Uterus (tissue), 4 donors: ENCODE data around the gene MCRIP1. TPM values are rescaled to one million over a fixed set of nuclear protein-coding genes. Genes with fewer than 3 reads are reported as not detected.

ENCODE experiments used
- DNase-seq, 2 donors: peaks; one replicate each; pipeline ENCODE4 v3.0.0-alpha.2; 2019 to 2020
- H3K27ac ChIP-seq, 2 donors: fragments of 200-600 bp; sonication (generic); 1 replicate in 1 of 2; 2 replicates in 1 of 2; pipeline ENCODE4 v1.5.1; 2016 to 2018
- H3K27me3 ChIP-seq, 2 donors: fragments of 200-600 bp; sonication (generic); one replicate each; pipeline ENCODE4 v1.5.1; 2018 to 2019; ENCODE audit warnings: control low read depth in 1 of 2
- H3K36me3 ChIP-seq, 2 donors: fragments of 200-600 bp; sonication (generic); one replicate each; pipeline ENCODE4 v1.5.1; 2019; ENCODE audit warnings: control low read depth in 1 of 2
- H3K4me1 ChIP-seq, 2 donors: fragments of 200-600 bp; sonication (generic); one replicate each; pipeline ENCODE4 v1.5.1; 2018 to 2019; ENCODE audit warnings: control low read depth in 1 of 2
- H3K4me3 ChIP-seq, 2 donors: fragments of 200-600 bp; sonication (generic); 1 replicate in 1 of 2; 2 replicates in 1 of 2; pipeline ENCODE4 v1.5.1; 2018 to 2019; ENCODE audit warnings: mild to moderate bottlenecking in 1 of 2
- H3K9me3 ChIP-seq, 2 donors: fragments of 200-600 bp; sonication (generic); one replicate each; pipeline ENCODE4 v1.5.1; 2019; ENCODE audit warnings: control low read depth in 1 of 2
- POLR2A ChIP-seq, 2 donors: fragments of 450-650 bp; IDR thresholded peaks; one replicate each; pipeline ENCODE4 v1.6.1; 2016; ENCODE audit warnings: antibody characterized with exemption in 2 of 2, mild to moderate bottlenecking in 1 of 2, moderate library complexity in 1 of 2
- intact Hi-C: fragments of 100-400 bp; cut with DNase I; formaldehyde crosslinking; loops from one replicate; pipeline ENCODE4 v1.15.1; 2023; ENCODE audit warnings: low total_unique reads
- total RNA-seq, 4 donors: library from RNA; depleted of rRNA in 3 of 4; stranded (reverse); fragments of >200 nt in 3 of 4; gene quantifications; one replicate each; pipeline versions ENCODE4 v1.1.0 to v1.2.4, GENCODE V29; 2014 to 2023
- TF ChIP-seq, protein P1 (sequence below), 4 experiments: fragments of 200-600 bp in 2 of 4; fragments of 450-650 bp in 2 of 4; sonication (generic) in 2 of 4; IDR thresholded peaks; one replicate each; pipeline ENCODE4 v1.5.1; 2016 to 2019; ENCODE audit warnings: antibody characterized with exemption in 4 of 4, mild to moderate bottlenecking in 2 of 4, moderate library complexity in 1 of 4
- donor health status: DM: yes; HTN: yes; CAD: no.

Gene MCRIP1
- total RNA-seq, 4 donors from 2014 or later: 30.5 to 92.6 (median 61.3) TPM

DNA sequence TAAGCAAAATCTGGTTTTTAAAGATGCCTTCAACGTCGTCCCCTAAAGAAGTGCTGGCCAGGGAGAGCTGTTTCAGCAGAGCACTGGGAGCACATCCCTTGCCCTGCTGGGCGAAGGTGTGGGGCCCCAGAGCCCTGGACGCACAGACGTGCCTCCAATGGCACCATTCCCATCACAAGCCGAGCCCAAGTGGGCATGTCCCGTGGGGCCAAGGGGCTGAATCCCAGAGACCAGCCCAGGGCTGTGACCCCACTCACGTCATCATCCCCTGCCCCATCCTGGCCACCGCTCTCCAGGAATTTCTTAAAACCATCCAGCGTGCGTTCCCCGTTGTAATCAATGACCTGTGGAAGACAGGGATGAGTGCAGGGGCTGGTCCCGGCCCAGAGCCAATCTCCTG, 11.8 kb upstream of the MCRIP1 start:
- no peaks in the 10 kb centered on the region for H3K36me3 ChIP-seq

DNA sequence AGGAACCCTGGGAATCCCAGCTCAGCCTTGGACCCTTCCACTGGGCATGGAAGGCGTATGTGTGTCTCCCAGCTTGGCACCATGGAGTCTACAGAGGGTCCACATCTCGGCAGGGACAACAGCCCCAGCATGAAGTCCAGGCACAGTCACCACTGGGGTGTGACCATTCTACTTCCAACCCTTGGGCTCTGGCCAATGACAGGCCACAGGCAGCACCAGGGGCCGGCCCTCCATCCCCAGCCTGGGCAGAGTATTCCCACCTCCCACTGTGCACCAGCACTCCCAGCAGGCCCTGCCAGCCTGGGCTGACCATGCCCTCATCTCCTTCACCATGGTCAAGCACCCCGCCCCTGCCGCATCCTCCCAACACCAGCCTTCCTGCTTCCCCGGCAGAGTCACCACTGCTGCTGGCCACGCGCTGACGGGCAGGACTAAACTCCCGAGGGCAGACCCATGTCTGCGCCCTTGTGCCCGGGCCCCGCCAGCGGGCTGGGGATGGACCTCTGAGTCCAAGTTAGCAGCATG, 11.3 kb upstream of the MCRIP1 start:
- no peaks in the 10 kb centered on the region for H3K36me3 ChIP-seq
- no peak for DNase-seq
- no peaks in the 10 kb centered on the region for H3K27me3 ChIP-seq
- intact Hi-C loops: no loop called here
- H3K27ac ChIP-seq: no peak overlapping the region
- no peak overlapping the region for H3K4me3 ChIP-seq
- no peaks in the 10 kb centered on the region for H3K9me3 ChIP-seq
- TF ChIP-seq, protein P1, sequence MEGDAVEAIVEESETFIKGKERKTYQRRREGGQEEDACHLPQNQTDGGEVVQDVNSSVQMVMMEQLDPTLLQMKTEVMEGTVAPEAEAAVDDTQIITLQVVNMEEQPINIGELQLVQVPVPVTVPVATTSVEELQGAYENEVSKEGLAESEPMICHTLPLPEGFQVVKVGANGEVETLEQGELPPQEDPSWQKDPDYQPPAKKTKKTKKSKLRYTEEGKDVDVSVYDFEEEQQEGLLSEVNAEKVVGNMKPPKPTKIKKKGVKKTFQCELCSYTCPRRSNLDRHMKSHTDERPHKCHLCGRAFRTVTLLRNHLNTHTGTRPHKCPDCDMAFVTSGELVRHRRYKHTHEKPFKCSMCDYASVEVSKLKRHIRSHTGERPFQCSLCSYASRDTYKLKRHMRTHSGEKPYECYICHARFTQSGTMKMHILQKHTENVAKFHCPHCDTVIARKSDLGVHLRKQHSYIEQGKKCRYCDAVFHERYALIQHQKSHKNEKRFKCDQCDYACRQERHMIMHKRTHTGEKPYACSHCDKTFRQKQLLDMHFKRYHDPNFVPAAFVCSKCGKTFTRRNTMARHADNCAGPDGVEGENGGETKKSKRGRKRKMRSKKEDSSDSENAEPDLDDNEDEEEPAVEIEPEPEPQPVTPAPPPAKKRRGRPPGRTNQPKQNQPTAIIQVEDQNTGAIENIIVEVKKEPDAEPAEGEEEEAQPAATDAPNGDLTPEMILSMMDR (IDR thresholded peaks at IDR 0.05): no peak
- no peak for TF ChIP-seq POLR2A (IDR thresholded peaks at IDR 0.05)
- H3K4me1 ChIP-seq: no peaks in the 10 kb centered on the region

More for the DNA sequence above, 11.8 kb upstream of the MCRIP1 start:
- intact Hi-C loops: no loop called here
- no peak overlapping the region for H3K27ac ChIP-seq
- H3K4me3 ChIP-seq: no peak overlapping the region
- DNase-seq: no peak
- no peaks in the 10 kb centered on the region for H3K9me3 ChIP-seq
- H3K27me3 ChIP-seq: no peaks in the 10 kb centered on the region
- no peaks in the 10 kb centered on the region for H3K4me1 ChIP-seq
- TF ChIP-seq POLR2A (IDR thresholded peaks at IDR 0.05): no peak
- TF ChIP-seq, protein P1 (IDR thresholded peaks at IDR 0.05): no peak

DNA sequence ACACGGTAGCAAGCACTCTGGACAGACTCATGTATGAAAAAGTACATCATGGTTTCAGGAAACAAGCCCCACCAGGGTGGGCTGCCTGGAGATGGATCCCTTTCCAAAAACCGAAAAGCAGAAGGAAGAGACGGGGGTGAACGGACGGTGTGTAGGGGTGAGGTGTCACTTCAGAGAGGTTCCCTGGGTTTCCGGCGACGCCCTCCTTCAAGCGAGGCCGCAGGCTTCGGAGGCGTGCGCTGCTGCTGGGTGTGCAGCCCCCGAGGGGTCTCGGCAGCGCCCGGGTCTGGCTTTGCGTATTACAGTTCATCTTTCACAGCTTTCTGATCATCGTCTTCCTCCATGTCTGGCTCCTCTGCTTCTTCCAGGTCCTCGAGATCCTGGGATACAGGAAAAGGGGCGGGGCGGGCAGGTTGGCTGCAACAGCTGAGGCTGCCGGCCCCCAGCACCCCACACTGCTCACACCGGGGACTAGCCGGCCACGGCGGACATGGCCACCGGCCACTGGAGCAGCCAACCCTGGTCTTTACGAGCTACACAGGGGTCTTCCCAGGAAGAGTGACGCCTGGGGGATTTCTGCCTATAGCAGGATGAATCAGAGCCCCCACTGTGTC, 10.7 kb upstream of the MCRIP1 start:
- Histone ChIP-seq H3K4me3 (no peak overlapping the region), H3K4me1 (no peaks in the 10 kb centered on the region), H3K9me3 (no peaks in the 10 kb centered on the region), H3K36me3 (no peaks in the 10 kb centered on the region), H3K27ac (no peak overlapping the region), H3K27me3 (no peaks in the 10 kb centered on the region)
- TF ChIP-seq POLR2A (IDR thresholded peaks at IDR 0.05): no peak
- TF ChIP-seq, protein P1 (IDR thresholded peaks at IDR 0.05): no peak
- intact Hi-C loops: no loop called here
- no peak for DNase-seq

DNA sequence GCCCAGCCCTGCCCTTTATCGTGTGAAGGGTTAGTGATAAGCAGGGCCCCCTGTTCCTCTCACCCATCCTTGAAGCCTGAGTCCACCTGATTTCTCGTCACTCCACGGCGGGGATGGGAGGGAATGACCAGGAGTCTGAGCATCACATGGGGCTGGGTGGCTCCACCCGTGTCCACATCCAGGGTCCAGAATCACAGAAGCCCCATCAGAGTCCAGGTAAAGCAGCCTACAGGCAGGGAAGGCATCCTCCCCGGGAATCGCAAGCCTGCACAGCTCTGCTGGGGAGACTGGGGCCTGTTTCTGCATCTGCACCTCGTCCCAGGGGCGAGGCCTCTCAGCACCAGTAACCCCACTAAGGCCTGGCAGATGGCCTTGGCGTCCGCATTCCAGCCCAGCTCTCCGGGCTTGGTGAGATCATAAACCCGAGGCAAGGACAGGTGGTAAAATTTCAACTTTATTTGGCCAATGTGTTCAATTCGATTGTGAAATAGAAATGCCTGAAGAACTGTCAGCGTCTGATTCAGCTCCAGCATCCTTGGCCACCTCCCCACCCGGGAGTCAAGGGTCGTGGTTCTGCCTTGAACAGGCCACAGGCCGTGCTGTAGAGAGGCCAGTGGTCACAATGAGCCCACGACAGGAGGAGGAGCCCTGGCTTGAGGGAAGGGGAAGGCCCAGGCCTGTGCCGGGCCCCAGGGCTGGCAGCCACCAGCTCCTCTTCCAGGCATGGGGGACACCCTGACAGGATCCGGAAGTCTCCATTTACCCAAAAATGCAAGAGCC, 9.8 kb upstream of the MCRIP1 start:
- Histone ChIP-seq H3K27me3 (no peaks in the 10 kb centered on the region), H3K27ac (no peak overlapping the region), H3K4me3 (no peak overlapping the region), H3K9me3 (no peaks in the 10 kb centered on the region), H3K36me3 (no peaks in the 10 kb centered on the region), H3K4me1 (no peaks in the 10 kb centered on the region)
- DNase-seq: peak; percentile 50 to 75
- intact Hi-C loops: no loop called here
- TF ChIP-seq, protein P1 (IDR thresholded peaks at IDR 0.05): no peak
- no peak for TF ChIP-seq POLR2A (IDR thresholded peaks at IDR 0.05)

DNA sequence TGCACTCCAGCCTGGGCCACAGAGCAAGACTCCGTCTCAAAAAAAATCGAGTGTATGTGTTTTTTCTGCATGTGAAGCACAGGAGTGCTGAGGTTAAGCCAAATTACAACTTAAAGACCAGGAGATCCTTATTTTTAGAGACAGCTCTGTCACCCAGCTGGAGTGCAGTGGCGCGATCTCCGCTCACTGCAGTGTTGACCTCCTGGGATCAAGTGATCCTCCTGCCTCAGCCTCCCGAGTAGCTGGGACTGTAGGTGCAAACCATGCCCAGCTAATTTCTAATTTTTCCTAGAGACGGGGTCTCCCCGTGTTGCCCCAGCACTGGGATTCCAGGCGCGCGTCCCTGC, 9.3 kb upstream of the MCRIP1 start:
- H3K27me3 ChIP-seq: no peaks in the 10 kb centered on the region

More for the DNA sequence above, 9.3 kb upstream of the MCRIP1 start:
- Histone ChIP-seq H3K9me3 (no peaks in the 10 kb centered on the region), H3K4me3 (no peak overlapping the region), H3K27ac (no peak overlapping the region), H3K4me1 (no peaks in the 10 kb centered on the region), H3K36me3 (no peaks in the 10 kb centered on the region)
- intact Hi-C loops: no loop called here
- no peak for DNase-seq
- no peak for TF ChIP-seq POLR2A (IDR thresholded peaks at IDR 0.05)
- TF ChIP-seq, protein P1 (IDR thresholded peaks at IDR 0.05): no peak
